ENCODE data around the gene CNN3. TPM values are rescaled to one million over a fixed set of nuclear protein-coding genes. Genes with fewer than 3 reads are reported as not detected.

CNN3 gene
- total RNA-seq, 4 donors from 2014 or later: 89.9 to 116 (median 96.2) TPM

DNA sequence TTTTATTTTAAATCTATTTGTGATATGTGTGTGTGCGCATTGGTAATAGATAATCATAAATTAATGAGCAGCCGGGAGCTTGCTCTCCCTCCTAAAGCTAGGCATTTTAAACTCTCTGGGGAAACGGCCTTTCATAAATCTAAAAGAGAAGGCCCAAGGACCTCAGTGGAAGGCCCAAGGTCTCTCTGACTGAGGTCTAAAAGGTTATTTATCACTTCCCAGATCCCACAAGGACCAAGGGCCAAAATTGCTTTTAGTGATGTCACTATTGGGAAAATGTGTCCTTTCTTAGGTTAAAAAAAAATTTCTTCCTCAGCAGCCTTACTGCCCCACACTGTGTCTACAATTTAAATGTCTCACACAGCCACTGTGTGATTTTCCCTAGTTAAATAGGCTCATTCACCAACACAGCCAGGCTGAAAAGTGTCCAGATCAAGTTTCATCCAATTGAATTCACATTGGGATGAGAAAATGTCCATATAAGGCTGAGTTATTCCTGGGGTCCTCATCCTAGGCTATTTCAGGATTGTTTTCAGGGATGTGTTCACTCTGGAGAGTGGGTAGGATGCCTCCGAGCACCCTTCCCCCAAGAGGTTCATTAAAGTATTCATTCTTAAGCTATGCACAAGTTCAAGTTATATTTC is 60.6 kb downstream of the CNN3 start:
- Histone ChIP-seq H3K4me3 (no peak overlapping the region), H3K36me3 (peaks cover 0 to 2% (median 0%) of the 10 kb centered on the region in 3 donors), H3K27me3 (no peaks in the 10 kb centered on the region), H3K4me1 (peaks cover 0 to 12% (median 0%) of the 10 kb centered on the region in 4 donors), H3K9me3 (no peaks in the 10 kb centered on the region), H3K27ac (peak overlapping the region; percentile 15 to 89 (median 45))
- TF ChIP-seq, protein P1, sequence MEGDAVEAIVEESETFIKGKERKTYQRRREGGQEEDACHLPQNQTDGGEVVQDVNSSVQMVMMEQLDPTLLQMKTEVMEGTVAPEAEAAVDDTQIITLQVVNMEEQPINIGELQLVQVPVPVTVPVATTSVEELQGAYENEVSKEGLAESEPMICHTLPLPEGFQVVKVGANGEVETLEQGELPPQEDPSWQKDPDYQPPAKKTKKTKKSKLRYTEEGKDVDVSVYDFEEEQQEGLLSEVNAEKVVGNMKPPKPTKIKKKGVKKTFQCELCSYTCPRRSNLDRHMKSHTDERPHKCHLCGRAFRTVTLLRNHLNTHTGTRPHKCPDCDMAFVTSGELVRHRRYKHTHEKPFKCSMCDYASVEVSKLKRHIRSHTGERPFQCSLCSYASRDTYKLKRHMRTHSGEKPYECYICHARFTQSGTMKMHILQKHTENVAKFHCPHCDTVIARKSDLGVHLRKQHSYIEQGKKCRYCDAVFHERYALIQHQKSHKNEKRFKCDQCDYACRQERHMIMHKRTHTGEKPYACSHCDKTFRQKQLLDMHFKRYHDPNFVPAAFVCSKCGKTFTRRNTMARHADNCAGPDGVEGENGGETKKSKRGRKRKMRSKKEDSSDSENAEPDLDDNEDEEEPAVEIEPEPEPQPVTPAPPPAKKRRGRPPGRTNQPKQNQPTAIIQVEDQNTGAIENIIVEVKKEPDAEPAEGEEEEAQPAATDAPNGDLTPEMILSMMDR (IDR thresholded peaks at IDR 0.05): no peak
- no peak for TF ChIP-seq POLR2A (IDR thresholded peaks at IDR 0.05)
- no peak for DNase-seq

DNA sequence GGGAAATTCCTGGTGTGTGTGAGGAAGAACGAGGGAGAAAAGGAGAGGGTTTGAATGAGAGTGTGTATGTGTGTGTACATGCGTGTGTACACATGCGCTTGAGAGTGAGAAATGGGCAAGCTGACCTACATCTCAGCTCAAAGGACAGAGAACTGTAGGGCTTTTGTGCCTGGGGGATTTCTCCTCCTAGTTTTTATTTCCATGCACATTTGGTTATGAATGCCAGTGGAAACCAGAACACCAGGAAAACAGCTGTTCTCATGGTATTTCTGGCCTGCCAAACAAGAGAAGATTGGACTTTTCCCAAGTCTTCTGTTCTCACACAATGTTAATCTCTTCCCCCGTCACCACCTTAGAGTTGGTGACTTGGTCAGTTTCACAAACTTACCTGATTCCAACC is 61.5 kb downstream of the CNN3 start:
- Histone ChIP-seq H3K27ac (peak overlapping the region; percentile 32 to 89 (median 45)), H3K36me3 (no peaks in the 10 kb centered on the region), H3K4me1 (peaks cover 0 to 12% (median 0%) of the 10 kb centered on the region in 4 donors), H3K27me3 (no peaks in the 10 kb centered on the region), H3K4me3 (no peak overlapping the region), H3K9me3 (no peaks in the 10 kb centered on the region)
- DNase-seq: no peak
- TF ChIP-seq POLR2A (IDR thresholded peaks at IDR 0.05): no peak
- TF ChIP-seq, protein P1 (IDR thresholded peaks at IDR 0.05): no peak

DNA sequence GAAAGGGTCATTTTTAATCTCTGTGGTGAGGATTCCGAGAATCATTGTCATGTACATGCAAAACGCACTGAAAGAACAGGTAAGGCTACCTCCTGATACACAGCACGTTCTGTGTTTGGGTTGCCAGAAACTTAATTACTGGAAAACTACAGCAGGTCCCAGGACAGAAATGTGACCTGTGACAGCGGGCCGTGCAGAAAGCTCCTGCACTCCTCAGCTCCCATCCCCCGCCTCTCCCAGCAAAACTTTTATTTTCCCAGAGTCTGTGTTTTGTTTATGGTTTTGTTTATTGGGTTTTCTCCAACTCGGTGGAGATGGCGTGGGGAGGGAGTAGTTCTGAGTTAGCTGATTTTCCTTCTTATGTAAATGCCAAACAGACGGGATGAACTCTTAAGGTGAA is 62.1 kb downstream of the CNN3 start:
- no peaks in the 10 kb centered on the region for H3K36me3 ChIP-seq
- H3K4me3 ChIP-seq: no peak overlapping the region
- H3K27me3 ChIP-seq: no peaks in the 10 kb centered on the region
- peaks cover 0 to 12% (median 0%) of the 10 kb centered on the region in 4 donors for H3K4me1 ChIP-seq
- TF ChIP-seq, protein P1 (IDR thresholded peaks at IDR 0.05): no peak
- TF ChIP-seq POLR2A (IDR thresholded peaks at IDR 0.05): no peak
- H3K27ac ChIP-seq: peak overlapping the region in 3 of 4 donors; percentile 45 to 89 (median 45)
- no peaks in the 10 kb centered on the region for H3K9me3 ChIP-seq
- DNase-seq: no peak

DNA sequence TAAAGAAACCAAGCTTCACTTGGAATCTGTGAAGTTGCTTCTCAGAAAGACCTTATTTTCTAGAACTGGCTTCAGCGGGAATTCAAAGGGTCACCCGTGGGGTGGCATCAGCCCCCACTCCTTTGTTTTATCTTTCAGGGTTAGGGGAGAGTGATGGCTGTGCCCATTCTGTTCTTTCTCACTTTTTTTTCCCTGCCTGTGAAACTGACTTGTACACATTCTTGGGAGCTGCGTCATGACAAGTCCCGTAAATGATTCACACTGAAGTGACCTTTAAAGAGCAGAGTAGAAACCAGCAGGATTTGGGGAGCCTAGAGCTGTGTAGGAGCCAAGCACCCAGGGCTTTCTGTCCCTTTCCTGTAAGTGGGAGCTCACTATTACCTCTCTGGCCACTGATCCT is 63.0 kb downstream of the CNN3 start:
- peaks cover 0 to 12% (median 0%) of the 10 kb centered on the region in 4 donors for H3K4me1 ChIP-seq
- no peak overlapping the region for H3K4me3 ChIP-seq
- H3K27ac ChIP-seq: peak overlapping the region; percentile 45 to 89 (median 60)
- TF ChIP-seq, protein P1 (IDR thresholded peaks at IDR 0.05): no peak
- no peak for TF ChIP-seq POLR2A (IDR thresholded peaks at IDR 0.05)
- no peaks in the 10 kb centered on the region for H3K9me3 ChIP-seq
- peak in 1 of 3 donors; percentile 72 for DNase-seq
- H3K36me3 ChIP-seq: no peaks in the 10 kb centered on the region
- no peaks in the 10 kb centered on the region for H3K27me3 ChIP-seq

DNA sequence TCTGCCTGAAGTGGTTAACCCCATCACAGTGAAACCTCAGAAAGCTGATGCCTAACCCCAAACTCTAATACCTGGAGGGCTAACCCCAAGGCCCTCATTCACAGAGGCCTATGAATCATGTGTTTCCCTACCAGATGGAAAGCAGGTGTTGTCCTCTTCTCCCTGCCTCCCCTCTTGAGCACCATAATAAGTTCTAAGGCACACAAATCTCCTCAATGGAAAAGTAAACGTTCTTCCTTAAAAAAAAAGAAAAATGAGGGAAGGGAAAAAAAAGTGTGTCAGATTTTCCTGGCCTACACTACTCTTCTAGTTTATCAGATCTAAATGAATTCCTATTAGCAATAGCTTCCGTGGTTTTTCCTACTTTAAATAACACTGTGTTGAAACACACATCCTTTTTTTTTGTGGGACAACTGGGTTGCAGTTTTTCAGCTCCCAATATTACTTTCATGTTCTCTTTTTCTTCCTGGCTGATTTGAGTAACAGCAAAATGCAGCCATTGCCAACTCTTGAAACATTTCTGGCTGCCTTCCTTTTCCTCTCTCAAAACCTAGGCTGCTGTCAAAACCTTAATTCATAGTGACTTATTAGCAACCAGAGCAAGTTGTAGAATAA is 63.5 kb downstream of the CNN3 start:
- Histone ChIP-seq H3K27me3 (no peaks in the 10 kb centered on the region), H3K4me3 (no peak overlapping the region), H3K9me3 (no peaks in the 10 kb centered on the region), H3K4me1 (peaks cover 0 to 12% (median 0%) of the 10 kb centered on the region in 4 donors), H3K36me3 (no peaks in the 10 kb centered on the region), H3K27ac (peak overlapping the region; percentile 45 to 89 (median 60))
- no peak for DNase-seq
- no peak for TF ChIP-seq POLR2A (IDR thresholded peaks at IDR 0.05)
- TF ChIP-seq, protein P1 (IDR thresholded peaks at IDR 0.05): no peak
